RPMI7951 (cell line): ENCODE data around the gene NPHS1. TPM values are rescaled to one million over a fixed set of nuclear protein-coding genes. Genes with fewer than 3 reads are reported as not detected.
"Not testable (repeated sequence)": the region's sequence is repeated elsewhere in the genome, so short reads cannot be mapped to it uniquely, and the experiment has no call there.

Experiments used
- DNase-seq: peaks from one replicate; pipeline ENCODE4 v3.0.0-alpha.2; 2012; ENCODE audit warnings: low read depth
- total RNA-seq: library from RNA; depleted of rRNA; stranded (reverse); fragments of >200 nt; shearing (Covaris generic); gene quantifications from 2 replicates; pipeline ENCODE4 v1.2.3, GENCODE V29; 2014

NPHS1 gene
- total RNA-seq, 1 experiment from 2014 or later = not detected

DNA sequence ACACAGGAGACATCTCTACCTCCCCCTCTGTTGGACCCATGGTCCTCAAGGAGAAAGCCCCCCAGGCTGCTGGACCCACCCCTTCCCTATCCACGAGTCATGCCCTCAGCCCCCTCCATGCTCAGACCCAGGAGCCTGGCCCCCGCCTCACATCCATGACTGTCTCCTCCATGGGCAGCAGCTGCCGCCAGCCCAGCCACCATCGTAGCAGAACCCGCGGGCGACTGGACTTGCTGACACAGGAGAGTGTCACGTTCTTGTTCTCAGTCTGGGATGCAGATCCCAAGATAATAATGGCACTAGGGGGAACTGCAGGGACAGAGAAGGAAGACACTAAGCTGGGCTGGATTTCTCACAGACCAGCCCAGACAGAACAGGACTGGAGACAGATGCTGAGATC lies 3.8 kb downstream of the NPHS1 start:
- no peak for DNase-seq

DNA sequence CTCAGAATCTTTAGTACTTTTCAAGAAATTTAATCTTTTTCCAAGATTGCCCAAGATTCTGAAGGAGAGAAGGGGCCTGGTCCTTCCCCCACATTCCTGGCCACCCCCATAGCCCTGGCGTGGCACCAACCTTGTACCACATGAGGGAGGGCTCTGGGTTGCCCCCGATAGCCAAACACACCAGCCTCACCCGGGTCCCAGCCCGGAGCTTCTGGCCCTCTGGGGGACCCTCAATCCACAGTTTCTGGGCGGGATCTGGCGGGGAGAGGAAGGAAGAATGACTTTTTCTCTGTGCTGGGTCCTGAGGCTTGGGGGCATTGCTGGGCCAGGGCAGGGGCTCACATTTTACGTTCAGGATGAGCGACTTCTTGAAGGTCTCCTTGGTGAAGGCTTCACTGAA lies 4.4 kb downstream of the NPHS1 start:
- DNase-seq = no peak

DNA sequence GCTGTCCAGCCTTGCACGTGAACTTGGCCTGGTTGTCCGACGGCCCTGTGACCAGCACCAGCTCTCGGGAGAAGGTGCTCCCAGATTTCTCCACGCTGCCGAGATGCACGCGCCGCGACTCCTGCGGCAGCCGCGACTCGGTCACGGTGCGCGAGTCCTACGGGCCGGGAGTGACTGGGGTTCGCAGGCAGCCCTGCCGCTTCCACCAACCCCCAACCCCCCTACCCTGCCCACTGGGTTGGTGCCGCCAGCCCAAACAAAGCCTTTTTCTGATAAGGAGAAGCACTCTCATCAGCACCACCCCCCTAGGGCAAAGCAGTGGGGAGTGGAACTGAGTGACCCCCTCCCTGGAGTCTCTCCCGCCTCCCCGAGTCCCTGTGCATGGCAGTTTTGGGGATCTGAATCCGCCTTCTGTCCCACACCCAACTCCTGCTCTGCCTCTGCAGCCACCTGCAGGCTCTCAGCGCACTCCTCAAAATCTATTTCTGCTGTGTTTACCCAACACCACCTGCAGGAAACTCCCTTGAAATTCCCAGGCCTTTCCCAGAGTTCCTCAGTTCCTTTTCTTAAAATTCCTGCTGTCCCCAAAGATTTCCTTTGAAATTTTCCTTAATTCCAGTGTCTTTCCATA lies 6.2 kb downstream of the NPHS1 start:
- no peak for DNase-seq

DNA sequence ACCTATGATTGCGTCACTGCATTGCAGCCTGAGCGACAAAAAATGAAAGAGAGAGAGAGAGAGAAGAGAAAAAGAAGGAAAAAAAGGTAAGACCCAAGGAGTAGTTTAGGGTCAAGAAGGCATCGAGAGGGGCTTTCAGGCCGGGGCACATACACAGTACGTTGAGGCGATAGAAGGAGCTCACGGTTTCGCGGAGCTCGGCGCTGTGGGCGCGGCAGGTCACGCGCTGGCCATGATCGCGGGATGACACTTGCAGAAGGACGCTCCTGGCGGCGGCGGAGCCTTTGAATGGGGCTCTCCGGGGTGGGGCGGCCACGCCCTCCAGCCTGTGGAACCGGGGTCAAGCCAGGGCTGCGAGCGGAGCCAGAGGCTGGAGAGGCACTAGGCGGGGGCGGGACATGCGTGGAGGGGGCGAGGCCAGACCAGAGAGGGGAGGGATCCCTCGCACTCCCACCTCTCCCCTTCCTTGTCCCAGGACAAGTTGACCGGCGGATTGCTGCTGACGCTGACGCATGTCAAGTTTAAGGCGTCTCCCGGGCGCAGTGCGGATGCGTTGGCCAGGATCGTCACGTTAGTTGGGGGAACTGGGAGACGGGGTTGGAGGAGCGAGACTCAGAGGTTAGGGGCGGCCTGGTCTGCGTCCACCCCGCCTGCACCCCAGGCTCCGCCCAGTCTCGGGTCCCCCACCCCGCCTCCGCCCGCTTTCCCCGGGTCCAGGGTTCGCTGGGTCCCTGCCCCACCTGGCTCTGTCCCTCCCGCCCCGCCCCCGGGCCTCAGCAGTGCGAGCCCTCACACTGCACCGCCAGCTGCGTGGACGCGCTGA lies 6.9 kb downstream of the NPHS1 start:
- peak; percentile 32 for DNase-seq

DNA sequence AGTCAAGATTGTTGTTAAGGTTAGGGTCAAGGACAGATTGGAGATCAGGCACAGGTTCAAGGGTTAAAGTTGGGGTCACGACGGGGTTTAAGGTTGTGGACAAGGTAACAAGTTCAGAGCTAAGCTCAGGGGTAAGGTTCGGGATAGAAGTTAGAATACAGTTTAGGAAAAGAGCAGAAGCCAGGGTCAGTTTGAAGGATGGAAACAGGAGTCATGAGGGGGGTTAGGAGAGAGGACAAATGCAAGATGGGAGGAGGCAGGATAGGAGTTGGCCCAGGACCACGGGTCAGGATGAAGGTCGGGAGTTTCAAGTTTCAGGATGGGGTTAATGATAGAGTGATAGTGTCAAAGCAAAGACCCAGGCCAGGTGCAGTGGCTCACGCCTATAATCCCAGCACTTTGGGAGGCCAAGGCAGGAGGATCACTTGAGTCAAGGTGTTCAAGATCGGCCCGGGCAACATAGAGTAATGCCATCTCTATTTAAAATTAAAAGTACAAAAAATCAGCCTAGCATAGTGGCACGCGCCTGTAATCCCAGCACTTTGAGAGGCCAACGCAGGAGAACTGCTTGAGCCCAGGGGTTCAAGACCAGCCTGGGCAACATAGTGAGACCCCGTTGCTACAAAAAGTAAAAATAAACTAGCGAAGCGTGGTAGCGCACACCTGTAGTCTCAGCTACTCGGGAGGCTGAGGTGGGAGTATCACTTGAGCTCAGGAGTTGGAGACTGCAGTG lies 7.7 kb downstream of the NPHS1 start:
- DNase-seq = no peak

DNA sequence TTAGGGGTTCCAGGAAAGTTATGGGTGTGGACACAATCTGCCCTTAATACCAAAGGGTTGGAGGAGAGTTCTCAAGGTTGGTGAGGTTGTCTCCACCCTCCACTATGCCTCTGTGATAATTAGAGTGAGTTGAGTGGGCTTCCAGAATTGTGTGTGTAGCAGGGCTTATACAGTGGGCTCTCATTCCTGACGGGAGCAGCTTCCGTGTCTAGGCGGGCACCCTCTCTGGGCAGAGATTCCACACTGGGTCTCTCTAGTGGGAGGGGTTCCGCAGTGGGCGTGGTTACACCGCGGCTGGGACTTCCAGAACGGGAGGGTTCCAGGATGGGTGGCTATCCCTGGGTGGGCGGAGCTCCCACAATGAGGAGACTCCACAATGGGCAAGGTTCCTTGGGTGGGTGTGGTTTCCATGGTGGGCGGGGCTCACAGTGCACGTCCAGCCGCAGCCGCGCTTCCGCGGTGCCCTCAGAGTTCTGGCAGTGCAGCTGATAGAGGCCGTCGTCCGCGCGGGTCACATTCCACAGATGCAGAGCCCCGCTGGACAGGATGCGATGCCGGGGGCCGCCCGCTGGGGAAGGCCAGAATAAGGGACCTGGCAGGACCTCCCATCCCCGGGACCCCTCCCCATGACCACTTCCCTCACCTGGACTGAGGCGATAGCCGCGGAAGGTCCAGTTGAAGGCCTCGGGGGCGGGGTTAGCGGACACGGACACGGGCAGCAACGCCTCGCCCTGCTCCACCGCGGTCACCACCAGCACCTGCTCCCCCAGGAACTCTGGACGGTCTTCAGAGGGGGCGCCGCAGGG lies 8.4 kb downstream of the NPHS1 start:
- peak; percentile 36 for DNase-seq

DNA sequence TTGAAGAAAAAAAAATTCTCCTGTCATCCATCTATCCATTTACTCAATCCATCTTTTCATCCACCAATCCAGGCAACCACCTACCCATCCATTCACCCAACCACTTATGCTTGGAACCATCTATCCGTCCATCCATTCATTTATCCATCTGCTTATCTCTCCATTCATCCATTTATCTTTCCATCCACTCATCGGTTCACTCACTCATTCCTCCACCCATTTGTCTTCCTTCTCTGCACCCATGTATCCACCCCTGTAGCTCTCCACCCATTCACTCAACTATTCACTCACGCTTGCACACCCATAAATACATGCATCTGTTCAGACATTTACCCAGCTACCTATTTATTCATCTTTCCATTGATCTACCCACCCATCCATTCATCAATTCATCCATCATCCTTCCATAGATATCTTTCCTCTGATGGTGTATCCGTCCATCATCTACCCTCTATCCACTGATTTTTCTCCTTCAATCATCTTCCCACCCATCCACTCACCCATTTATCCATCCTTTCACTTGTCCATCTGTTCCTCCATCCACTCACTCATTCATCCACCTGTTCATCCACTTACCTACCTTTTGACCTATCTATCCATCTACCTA lies 9.5 kb downstream of the NPHS1 start:
- DNase-seq = no peak

DNA sequence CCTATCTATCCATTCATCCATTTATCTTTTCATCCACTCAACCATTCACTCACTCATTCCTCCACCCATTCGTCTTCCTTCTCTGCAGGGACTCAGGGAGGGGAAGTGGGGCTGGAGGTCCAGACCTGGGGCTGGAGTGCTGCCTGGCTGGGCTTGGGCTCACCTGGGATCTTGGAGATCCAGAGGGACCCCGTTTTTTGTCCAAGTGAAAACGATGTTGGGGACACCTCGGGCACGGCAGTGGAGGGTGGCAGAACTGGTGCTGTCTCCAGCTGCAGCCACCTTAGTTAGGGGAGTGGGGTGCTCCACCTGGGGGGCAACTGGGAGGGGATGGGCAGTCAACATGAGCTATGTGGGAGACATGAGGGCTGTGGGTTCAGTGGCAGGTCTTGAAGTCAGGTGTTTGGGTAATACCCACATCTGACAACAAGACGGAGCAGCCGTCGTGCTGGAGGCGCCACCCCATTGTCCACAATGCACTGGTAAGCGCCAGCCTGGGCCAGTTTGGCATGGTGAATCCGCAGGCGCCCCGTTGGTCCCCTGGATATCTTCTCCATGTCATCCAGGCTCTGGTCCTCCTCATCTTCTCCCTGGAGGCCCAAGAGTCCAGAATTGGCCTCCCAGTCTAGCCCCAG lies 10.2 kb downstream of the NPHS1 start:
- DNase-seq = no peak

DNA sequence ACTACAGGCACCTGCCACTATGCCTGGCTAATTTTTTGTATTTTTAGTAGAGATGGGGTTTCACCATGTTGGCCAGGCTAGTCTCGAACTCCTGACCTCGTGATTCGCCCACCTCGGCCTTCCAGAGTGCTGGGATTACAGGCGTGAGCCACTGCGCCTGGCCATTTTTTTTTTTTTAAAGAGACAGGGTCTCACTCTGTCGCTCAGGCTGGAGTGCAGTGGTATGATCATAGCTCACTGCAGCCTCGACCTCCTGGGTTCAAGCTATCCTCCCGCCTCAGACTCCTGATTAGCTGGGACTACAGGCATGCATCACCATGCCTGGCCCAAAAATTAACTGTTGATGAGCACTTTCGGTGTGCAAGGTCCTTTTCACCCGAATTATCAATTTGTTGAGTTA lies 16.2 kb downstream of the NPHS1 start:
- DNase-seq = not testable (repeated sequence)

DNA sequence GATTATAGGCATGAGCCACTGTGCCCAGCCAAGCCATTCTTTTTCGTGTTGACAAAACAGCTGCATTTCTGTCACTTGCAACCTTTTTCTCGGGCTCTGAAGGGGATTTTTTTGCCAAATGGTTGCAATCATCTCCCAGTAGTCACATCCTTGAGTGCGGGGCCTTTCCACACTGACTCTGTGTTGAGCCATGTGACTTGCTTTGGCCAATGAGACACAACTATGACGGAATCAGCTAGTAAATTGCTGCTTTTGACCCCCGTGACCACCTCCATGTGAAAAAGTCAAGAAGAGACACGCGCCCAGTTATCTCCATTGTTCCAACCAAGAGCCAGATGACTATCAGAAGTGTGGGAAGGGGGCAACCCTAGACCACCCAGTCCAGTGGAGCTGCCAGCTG lies 18.3 kb downstream of the NPHS1 start:
- DNase-seq = no peak

DNA sequence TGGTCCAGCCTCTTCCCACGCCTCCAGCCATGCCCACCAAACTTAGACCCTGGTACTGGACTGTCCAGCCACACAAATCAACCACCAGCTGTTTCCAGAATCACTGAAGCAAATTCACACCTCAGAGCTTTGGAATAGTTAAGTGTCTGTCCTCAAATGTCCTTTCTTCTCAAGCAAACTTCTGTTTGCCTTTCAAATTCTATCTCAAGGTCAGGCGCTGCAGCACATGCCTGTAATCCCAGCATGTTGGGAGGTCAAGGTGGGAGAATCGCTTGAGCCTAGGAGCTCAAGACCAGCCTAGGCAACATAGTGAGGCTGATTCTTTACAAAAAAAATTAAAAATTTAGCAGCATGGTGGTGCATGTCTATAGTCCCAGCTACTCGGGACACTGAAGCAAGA lies 20.2 kb downstream of the NPHS1 start:
- no peak for DNase-seq

DNA sequence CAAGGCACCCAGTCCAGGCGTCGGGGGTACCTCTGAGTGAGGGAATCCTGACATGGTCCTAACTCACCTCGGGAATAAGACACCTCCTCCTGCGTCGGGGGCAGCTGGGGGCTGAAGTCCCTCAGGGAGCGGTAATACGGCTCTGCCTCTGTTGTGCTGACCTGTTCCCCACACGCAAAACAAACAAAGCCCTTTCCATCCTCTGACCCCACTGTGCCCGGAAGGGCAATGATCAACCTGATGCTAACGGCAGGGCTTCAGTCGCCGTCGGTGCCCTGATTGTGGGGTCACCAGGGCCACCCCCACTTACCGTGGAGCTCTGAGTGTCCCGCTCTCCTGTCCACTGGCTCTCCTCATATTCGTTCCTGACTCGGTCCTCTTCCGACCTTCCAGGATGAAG lies 21.3 kb downstream of the NPHS1 start:
- no peak for DNase-seq

DNA sequence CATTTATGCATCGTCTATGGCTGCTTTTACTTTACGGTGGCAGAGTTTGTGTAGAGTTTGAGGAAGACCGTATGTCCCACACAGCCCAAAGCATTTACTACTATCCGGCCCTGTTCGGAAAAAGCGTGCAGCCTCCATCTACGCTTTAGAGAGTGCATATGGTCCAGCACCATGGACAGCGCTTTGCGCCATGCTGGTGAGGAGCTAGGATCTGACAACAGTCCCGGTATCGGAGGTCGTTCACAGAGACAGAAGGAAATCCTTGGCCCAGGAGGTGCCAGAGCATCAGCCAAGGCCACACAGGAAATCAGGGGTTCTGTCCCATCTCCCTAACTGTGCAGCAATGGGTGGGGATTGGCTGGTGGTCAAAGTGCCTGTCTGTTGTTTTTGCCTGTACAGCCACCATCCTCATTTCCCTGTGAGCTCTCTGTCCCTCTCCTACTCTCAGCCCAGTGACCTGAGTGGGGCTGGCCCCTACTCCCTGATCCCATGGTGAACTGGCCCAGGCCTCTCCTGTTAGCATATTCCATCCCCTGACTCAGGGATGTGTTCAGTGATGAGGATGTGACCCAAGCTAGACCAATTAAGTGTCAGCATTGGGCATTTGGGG lies 23.5 kb downstream of the NPHS1 start:
- peak; percentile 68 for DNase-seq

DNA sequence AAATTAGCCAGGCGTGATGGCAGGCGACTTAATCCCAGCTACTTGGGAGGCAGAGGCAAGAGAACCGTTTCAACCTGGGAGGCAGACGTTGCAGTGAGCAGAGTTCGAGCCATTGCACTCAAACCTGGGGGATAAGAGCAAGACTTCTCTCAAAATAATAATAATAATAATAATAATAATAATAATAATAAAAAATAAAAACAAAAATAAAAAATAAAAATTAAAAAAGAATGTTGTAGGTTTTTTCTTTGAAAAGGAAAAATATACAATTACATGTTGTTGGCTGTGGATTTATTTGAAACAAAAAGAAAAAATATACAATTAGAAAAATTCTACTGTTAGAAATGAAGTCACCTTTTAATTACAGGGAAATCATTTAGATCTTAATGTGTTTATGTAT lies 28.2 kb downstream of the NPHS1 start:
- DNase-seq = no peak

DNA sequence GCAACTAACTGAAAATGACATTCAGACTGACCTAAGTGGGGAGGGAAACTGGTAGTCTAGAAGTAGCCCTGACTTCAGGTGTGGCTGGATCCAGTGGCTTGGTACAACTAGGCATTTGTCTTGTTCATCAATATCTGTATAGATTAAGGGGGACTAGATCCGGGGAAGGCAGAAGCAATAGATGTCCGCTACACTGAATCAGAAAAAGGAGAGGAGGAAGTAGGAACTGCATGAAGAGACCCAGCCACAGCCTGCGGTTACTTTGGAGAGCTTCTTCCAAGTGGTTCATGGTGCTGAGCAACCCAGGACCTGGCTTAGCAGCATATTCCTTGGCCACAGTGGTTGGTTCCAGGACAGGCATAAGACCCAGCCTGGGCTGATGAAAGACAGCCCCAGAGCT lies 29.7 kb downstream of the NPHS1 start:
- no peak for DNase-seq

DNA sequence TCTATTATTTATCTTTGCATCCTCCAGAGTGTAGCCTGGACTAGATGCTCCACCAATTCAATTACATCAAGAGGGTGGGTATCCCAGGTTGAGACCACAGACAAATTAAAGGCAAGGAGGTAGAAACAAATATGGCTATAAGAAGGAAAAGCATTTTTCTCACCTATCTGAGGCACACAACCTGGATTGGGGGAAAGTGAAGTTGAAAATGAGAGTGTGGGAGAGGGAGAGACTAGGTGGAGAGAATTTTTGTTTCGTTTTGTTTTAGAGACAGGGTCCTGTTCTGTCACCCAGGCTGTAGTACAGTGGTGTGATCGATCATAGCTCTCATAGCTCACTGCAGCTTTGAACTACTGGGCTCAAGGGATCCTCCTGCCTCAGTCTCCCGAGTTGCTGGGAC lies 33.9 kb downstream of the NPHS1 start:
- no peak for DNase-seq

DNA sequence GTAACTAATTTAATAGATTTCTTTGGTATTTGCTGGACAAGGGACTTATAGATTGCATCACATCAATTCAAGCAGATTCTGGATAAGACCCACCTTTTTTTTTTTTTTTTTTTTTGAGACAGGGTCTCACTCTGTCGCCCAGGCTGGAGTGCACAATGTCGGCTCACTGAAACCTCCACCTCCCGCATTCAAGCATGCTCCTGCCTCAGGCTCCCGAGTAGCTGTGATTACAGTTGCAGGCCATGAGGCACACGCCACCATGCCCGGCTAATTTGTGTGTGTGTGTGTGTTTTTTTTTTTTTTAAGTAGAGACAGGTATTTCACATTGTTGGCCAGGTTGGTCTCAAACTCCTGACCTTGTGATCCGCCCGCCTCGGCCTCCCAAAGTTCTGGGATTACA lies 35.5 kb downstream of the NPHS1 start:
- DNase-seq = no peak

DNA sequence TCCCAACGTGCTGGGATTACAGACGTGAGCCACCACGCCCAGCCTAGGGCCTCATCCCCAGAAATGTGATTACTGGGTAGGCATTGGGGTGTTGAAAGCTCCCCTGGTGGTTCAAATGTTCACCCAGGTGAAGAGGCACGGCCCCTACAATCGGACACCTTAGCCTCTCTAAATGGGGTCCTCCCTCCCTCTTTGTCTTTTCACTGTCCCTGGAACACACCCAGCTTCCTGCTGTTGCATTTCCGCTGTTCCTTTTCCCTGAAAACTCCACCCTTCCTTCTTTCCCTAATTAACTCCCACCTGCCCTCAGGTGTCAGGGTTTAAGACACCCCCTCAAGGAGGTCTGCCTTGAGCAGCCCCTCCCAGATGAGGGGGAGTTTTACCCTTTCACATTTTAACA lies 36.0 kb downstream of the NPHS1 start:
- no peak for DNase-seq

DNA sequence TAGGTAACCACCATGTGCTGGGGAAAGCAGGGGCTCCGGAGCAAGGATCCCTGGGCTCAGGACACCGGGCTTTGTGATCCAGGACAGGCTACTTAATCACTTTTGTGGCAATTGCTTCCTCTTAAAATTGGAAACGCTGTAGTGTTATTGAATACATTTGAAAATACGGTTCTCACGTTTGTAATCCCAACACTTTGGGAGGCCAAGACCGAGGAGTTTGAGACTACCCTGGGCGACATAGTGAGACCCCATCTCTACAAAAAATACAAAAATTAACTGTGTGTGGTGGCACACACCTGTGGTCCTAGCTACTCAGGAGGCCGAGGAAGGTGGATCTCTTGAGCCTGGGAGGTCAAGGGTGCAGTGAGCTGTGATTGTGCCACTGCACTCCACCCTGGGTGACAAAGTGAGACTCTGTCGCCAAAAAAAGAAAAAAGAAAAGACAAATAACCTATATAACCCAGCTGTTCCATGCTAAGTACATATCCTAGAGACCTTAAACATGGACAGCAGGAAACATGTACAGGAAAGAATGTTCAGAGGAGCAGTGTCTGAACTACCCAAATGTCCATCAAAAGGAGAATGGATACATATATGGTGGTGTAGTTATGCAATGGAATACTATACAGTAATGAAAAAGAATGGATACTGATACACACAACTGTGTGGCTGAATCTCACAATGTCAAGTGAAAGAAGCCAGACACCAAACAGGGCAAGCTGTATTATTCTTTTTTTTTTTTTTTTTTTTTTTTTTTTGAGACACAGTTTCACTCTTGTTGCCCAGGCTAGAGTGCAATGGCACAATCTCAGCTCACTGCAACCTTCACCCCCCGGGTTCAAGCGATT lies 39.0 kb downstream of the NPHS1 start:
- DNase-seq = no peak
